ENCODE measurements around the gene KCTD15.

The KCTD15 gene

GRCh38 chr19:33860312-33861090, 63.8 kb downstream of the KCTD15 start:
- DNase-seq (ENCODE audit: low read depth): no peak

DNA sequence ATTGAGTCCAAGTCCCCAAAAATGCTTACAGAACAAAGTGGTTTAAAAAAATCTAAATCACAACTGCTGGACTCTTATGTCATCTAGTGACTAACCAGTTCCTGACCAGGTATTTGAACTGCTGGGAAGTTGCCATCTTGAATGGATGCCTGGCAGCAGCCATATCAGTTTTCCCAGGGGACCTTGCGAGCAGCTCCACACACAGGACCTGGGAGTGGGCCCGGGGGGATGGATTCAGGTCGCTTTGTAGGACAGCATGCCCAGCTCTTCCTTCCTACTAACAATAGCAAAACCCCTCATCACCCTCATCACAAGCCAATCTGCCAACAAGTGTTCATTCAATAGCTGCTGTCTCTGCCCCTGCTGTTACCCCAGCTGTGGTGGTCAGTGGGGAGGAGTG, 65.3 kb downstream of the KCTD15 start:
- no peak for DNase-seq (ENCODE audit: low read depth)

DNA sequence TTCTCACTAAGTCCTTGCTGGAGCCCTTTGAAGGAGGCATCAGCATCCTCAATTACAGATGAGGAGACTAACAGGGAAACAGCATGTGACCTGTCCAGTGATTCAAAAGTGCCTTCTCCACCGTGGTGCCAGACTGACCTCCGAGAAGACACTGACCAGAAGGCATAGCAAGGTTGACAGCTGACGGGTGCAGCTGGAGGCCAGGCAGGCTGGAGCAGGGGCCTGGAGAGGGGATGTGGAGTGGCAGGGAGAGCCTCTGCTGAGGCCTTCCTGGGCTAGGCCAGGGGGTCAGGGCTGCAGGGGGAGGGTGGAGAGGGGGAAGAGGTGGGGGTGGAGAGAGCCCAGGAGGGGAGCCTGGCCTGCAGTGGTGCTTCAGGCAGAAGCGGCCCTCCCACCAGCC, 66.3 kb downstream of the KCTD15 start:
- DNase-seq (ENCODE audit: low read depth): no peak

- DNase-seq (ENCODE audit: low read depth): no peak
Observed at GRCh38 chr19:33863436-33863835, 66.8 kb downstream of the KCTD15 start.

DNA sequence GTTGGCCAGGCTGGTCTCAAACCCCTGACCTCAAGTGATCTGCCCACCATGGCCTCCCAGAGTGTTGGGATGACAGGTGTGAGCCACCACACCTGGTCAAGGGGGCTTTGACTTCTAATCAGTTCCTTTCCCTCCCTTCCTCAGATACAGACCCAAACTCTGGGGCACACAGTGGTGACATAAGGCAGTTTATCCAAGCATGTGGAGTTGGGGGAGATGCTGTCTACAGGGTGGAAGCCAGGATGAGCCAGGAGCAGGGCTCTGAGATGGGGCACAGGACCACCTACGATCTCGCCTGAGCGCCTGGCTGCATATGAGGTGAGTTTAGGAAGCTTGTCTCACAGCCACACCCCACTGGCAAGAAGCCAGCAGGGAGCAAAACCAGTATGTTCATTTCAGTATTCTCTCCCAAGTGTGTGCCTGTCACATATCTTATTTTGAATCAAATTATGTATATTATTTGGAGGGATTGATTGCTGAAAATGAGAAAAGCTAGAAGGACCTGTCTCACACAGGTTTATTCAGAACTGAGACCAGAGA, 67.7 kb downstream of the KCTD15 start:
- DNase-seq (ENCODE audit: low read depth): no peak

DNA sequence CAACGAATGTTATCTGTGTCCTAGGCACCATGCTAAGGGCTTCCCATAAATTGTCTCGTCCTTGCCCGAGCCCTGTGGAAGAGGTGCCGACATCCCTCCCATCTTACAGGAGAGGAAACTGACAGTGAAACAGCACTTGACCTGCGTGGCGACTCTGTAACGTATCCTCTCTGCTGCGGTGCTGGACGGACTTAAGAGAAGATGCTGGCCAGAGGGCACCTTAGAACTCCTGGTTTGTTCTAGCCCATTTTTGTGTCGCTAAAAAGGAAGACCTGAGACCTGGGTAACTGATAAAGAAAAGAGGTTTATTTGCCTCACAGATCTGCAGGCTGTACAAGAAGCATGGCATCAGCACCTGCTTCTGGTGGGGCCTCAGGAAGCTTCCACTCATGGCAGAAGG, 68.6 kb downstream of the KCTD15 start:
- no peak for DNase-seq (ENCODE audit: low read depth)

Data from activated T-helper 1 cell treated with Interleukin-2 at 50 U/mL for 16 hours (primary cell).